IMR-90 (cell line): ENCODE results near the gene BRWD1. TPM values are rescaled to one million over a fixed set of nuclear protein-coding genes. Genes with fewer than 3 reads are reported as not detected.
A peak's percentile ranks its signal among the peaks of the same experiment; 100 is the strongest.

Experiments
- ATAC-seq: fragments of 200-7000 bp; cut with Tn5 transposase; 2 replicates; pipeline ENCODE4 v1.9.1; 2020; ENCODE audit warnings: low read depth, mild to moderate bottlenecking, moderate library complexity
- BruUV-seq: library from RNA; stranded (reverse); fragments of 400-500 nt; replicated peaks from 2 replicates; lab custom pipeline; 2021; lab: Mats Ljungman, UMichigan
- CTCF ChIA-PET: fragments of 300-600 bp; formaldehyde crosslinking; extraction: SDS; loops from one replicate; lab custom pipeline; 2021; ENCODE audit warnings: antibody characterized with exemption; lab: Yijun Ruan, JAX
- POLR2A ChIA-PET: fragments of 300-600 bp; sonication (Branson Sonifier 250); formaldehyde crosslinking; loops from one replicate; lab custom pipeline; 2022; ENCODE audit warnings: antibody characterized with exemption; ENCODE audit not compliant: unreplicated experiment; lab: Charles Lee
- DNase-seq: peaks from one replicate; pipeline ENCODE4 v3.0.0; 2013
- H2AFZ ChIP-seq: replicated peaks from 2 replicates; pipeline ENCODE3; 2013; ENCODE audit warnings: low read length, mild to moderate bottlenecking; ENCODE audit not compliant: poor library complexity
- H2AK5ac ChIP-seq: 2 replicates; pipeline ENCODE4 v1.6.1; 2013; ENCODE audit warnings: low read depth, low read length, inconsistent platforms
- H2AK9ac ChIP-seq: replicated peaks from 2 replicates; pipeline ENCODE3; 2013; ENCODE audit warnings: mild to moderate bottlenecking, low read depth, low read length, moderate library complexity; ENCODE audit not compliant: poor library complexity
- H2BK120ac ChIP-seq: 2 replicates; pipeline ENCODE4 v1.6.1; 2013; ENCODE audit warnings: low read depth, low read length, inconsistent platforms
- H2BK15ac ChIP-seq: 3 replicates; pipeline ENCODE4 v1.6.1; 2013; ENCODE audit warnings: low read depth, low read length, inconsistent platforms
- H2BK20ac ChIP-seq: 2 replicates; pipeline ENCODE4 v1.6.1; 2013; ENCODE audit warnings: low read depth, mild to moderate bottlenecking, inconsistent platforms, low read length, moderate library complexity
- H2BK5ac ChIP-seq: 2 replicates; pipeline ENCODE4 v1.6.1; 2013; ENCODE audit warnings: mild to moderate bottlenecking, low read depth, low read length, inconsistent platforms; ENCODE audit not compliant: poor library complexity, severe bottlenecking
- H3K14ac ChIP-seq: replicated peaks from 2 replicates; pipeline ENCODE4 v1.6.1; 2013; ENCODE audit warnings: low read depth, low read length, inconsistent platforms
- H3K18ac ChIP-seq: 2 replicates; pipeline ENCODE4 v1.6.1; 2013; ENCODE audit warnings: low read depth, low read length, control low read depth
- H3K23ac ChIP-seq: 2 replicates; pipeline ENCODE4 v1.6.1; 2013; ENCODE audit warnings: low read depth, low read length, inconsistent platforms
- H3K27ac ChIP-seq: 2 replicates; pipeline ENCODE4 v1.5.1; 2013; ENCODE audit warnings: mild to moderate bottlenecking, control low read depth, low read length; ENCODE audit not compliant: insufficient read depth
- H3K27me3 ChIP-seq: 2 replicates; pipeline ENCODE4 v1.6.1; 2013; ENCODE audit warnings: low read length; ENCODE audit not compliant: control insufficient read depth, insufficient read depth
- H3K36me3 ChIP-seq: 2 replicates; pipeline ENCODE4 v1.6.1; 2013; ENCODE audit warnings: low read length, mixed read lengths; ENCODE audit not compliant: control insufficient read depth, insufficient read depth
- H3K4ac ChIP-seq: 2 replicates; pipeline ENCODE4 v1.6.1; 2013; ENCODE audit warnings: low read depth, low read length, inconsistent platforms
- H3K4me1 ChIP-seq: 2 replicates; pipeline ENCODE4 v1.6.1; 2013; ENCODE audit warnings: low read length, mixed read lengths; ENCODE audit not compliant: control insufficient read depth, insufficient read depth
- H3K4me2 ChIP-seq: 2 replicates; pipeline ENCODE4 v1.6.1; 2013; ENCODE audit warnings: low read depth, mild to moderate bottlenecking, control low read depth, low read length, moderate library complexity
- H3K4me3 ChIP-seq: 2 replicates; pipeline ENCODE4 v1.5.1; 2013; ENCODE audit warnings: low read depth, mild to moderate bottlenecking, control low read depth, low read length, moderate library complexity; ENCODE audit not compliant: insufficient read depth
- H3K56ac ChIP-seq: 2 replicates; pipeline ENCODE4 v1.6.1; 2013; ENCODE audit warnings: low read length, inconsistent platforms; ENCODE audit not compliant: insufficient read depth; ENCODE audit errors: extremely low read depth
- H3K79me1 ChIP-seq, 2 experiments: 2 replicates each; pipeline ENCODE4 v1.6.1; 2013; ENCODE audit warnings: low read length in 2 of 2, inconsistent platforms in 1 of 2, low read depth in 1 of 2
- H3K9ac ChIP-seq: 2 replicates; pipeline ENCODE4 v1.6.1; 2013; ENCODE audit warnings: low read depth, low read length, control low read depth
- H3K9me1 ChIP-seq: 2 replicates; pipeline ENCODE4 v1.6.1; 2013; ENCODE audit warnings: low read length, inconsistent platforms; ENCODE audit not compliant: insufficient read depth
- H3K9me3 ChIP-seq: 2 replicates; pipeline ENCODE4 v1.6.1; 2013; ENCODE audit warnings: low read length; ENCODE audit not compliant: control insufficient read depth, insufficient read depth
- H4K20me1 ChIP-seq: 2 replicates; pipeline ENCODE4 v1.6.1; 2013; ENCODE audit warnings: low read length, inconsistent platforms; ENCODE audit not compliant: insufficient read depth
- H4K5ac ChIP-seq: 2 replicates; pipeline ENCODE4 v1.6.1; 2013; ENCODE audit warnings: mild to moderate bottlenecking, low read depth, low read length, control low read depth
- H4K8ac ChIP-seq, 2 experiments: 2 replicates each; pipeline ENCODE4 v1.6.1; 2013; ENCODE audit warnings: low read depth in 2 of 2, low read length in 2 of 2, control low read depth in 1 of 2, inconsistent platforms in 1 of 2
- H4K91ac ChIP-seq: 2 replicates; pipeline ENCODE4 v1.6.1; 2013; ENCODE audit warnings: low read depth, low read length, inconsistent platforms; ENCODE audit not compliant: insufficient read depth
- CHD1 ChIP-seq: IDR thresholded peaks from 2 replicates; pipeline ENCODE4 v1.6.1; 2012; ENCODE audit warnings: low read depth, low read length, improper control_type of control experiment
- FOS ChIP-seq: fragments of 150-350 bp; IDR thresholded peaks from 2 replicates; pipeline ENCODE4 v1.6.1; 2016; ENCODE audit warnings: low read depth, low read length
- MAFK ChIP-seq: IDR thresholded peaks from 2 replicates; pipeline ENCODE4 v1.6.1; 2012; ENCODE audit warnings: low read depth, low read length, improper control_type of control experiment
- MXI1 ChIP-seq: IDR thresholded peaks from 2 replicates; pipeline ENCODE4 v1.6.1; 2012; ENCODE audit warnings: low read depth, mild to moderate bottlenecking, low read length, moderate library complexity, borderline replicate concordance
- NFE2L2 ChIP-seq: fragments of 150-350 bp; IDR thresholded peaks from 2 replicates; pipeline ENCODE4 v1.6.1; 2016; ENCODE audit warnings: low read depth, mild to moderate bottlenecking, low read length
- RAD21 ChIP-seq: IDR thresholded peaks from 2 replicates; pipeline ENCODE4 v1.6.1; 2012; ENCODE audit warnings: low read length, improper control_type of control experiment
- RFX5 ChIP-seq: IDR thresholded peaks from 2 replicates; pipeline ENCODE4 v1.8.0; 2012; ENCODE audit warnings: low read depth, mild to moderate bottlenecking, low read length, moderate library complexity
- SMC3 ChIP-seq: fragments of 150-350 bp; IDR thresholded peaks from 2 replicates; pipeline ENCODE4 v1.6.1; 2016; ENCODE audit warnings: low read depth, mild to moderate bottlenecking, antibody characterized with exemption, low read length, moderate library complexity
- WGBS, 2 experiments: methylation state at CpG; one replicate each; pipeline versions ENCODE4 v1.1.5 to v1.1.7; 2013; ENCODE audit warnings: missing lambda C conversion rate in 2 of 2; ENCODE audit not compliant: insufficient read length in 1 of 2; ENCODE audit errors: extremely low coverage in 2 of 2; 5-methylcytosine and 5-hydroxymethylcytosine counted together
- dilution Hi-C: fragments of 300-500 bp; cut with HindIII; formaldehyde crosslinking; loops from one replicate; pipeline ENCODE4 v1.14.3; 2018; ENCODE audit warnings: low sequenced_read_pairs; ENCODE audit not compliant: unreplicated experiment
- in situ Hi-C: fragments of 300-500 bp; cut with MboI; formaldehyde crosslinking; loops from 3 replicates; pipeline ENCODE4 v1.14.3; 2019; ENCODE audit warnings: low sequenced_read_pairs, inconsistent platforms, mixed read lengths
- intact Hi-C: fragments of 100-400 bp; cut with micrococcal nuclease; formaldehyde crosslinking; loops from 2 replicates; pipeline ENCODE4 v1.10.0; 2022
- polyA plus RNA-seq, 3 experiments: library from polyadenylated mRNA; depleted of rRNA; stranded (reverse); fragments of >200 nt; gene quantifications; 2 replicates each; pipeline ENCODE4 v1.2.3, GENCODE V29; 2012; ENCODE audit warnings: low replicate concordance in 1 of 3
- total RNA-seq: library from RNA; depleted of rRNA; stranded (reverse); fragments of >200 nt; gene quantifications from 2 replicates; pipeline ENCODE4 v1.2.3, GENCODE V29; 2012
- TF ChIP-seq, protein P1 (sequence below): conservative IDR thresholded peaks from 2 replicates; pipeline ENCODE4 v1.5.1; 2012; ENCODE audit warnings: mild to moderate bottlenecking, low read depth, low read length, improper control_type of control experiment

Gene BRWD1
- total and polyA plus RNA-seq, 2 of the 4 experiments (the other 2 are of a cell fraction) = 6.7 to 28.7 TPM

- no peak for TF ChIP-seq NFE2L2
- TF ChIP-seq FOS = no peak
- no peak for TF ChIP-seq MXI1
These were observed 34.1 kb upstream of the BRWD1 start (continued) for GRCh38 chr21:39347537-39347936.

DNA sequence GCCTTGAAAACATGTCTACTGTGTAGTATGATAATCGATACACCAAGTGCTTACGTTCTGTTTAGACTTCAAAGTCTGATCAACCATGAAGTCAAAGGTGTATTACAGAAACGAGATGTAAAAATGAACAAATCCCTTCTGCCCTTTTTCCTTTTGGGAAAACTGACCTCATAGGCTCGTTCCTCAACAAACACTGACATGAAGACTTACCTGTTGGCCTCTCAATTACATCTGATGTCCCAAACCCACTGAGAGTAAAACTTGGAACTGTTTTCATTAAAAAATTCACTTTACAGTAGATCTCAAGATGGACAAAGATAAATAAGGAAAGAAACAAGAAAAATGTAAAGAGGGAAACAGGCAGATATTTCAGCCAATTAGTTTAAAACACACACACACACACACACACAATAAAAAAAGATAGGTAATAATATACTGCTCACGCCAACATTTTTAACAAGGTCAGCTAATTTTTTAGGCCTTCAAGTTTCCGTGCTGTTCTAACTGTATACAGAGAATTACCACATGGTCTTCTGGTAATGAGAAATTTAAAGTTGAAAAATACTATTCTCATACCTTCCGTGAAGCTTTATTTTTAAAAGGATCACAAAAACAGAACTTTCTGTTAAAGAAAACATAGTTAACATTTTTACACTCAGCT lies 33.4 kb upstream of the BRWD1 start:
- Histone ChIP-seq H4K20me1 (peaks cover 38% of the 10 kb centered on the region; the same call in 1 of the 2 replicates), H3K27ac (no peak overlapping the region)
- CTCF ChIA-PET = interaction anchor here (1.0 to 1.2 kb wide), 2 partner anchors 14 to 41 kb away, joined by 3 to 4 read pairs; no protein-coding TSS in a partner anchor

More for the DNA sequence above, 33.4 kb upstream of the BRWD1 start:
- H3K9ac ChIP-seq = peak overlapping the region; percentile 60; the same call in 1 of the 2 replicates
- H2AK5ac ChIP-seq = no peak overlapping the region
- peak overlapping the region; percentile 94 for H3K4me2 ChIP-seq
- peaks cover 5% of the 10 kb centered on the region for H3K4me1 ChIP-seq
- H2AK9ac ChIP-seq = no peak overlapping the region
- DNase-seq = no peak
- H2BK120ac ChIP-seq = no peak overlapping the region
- no peak overlapping the region for H3K18ac ChIP-seq
- H3K56ac ChIP-seq = peak overlapping the region; percentile 29; the same call in 1 of the 2 replicates
- no peak overlapping the region for H4K8ac ChIP-seq
- peaks cover 4% of the 10 kb centered on the region; the same call in 1 of the 2 replicates for H3K9me1 ChIP-seq
- H2BK20ac ChIP-seq = no peak overlapping the region
- H3K36me3 ChIP-seq = peaks cover 21% of the 10 kb centered on the region
- H3K27me3 ChIP-seq = no peaks in the 10 kb centered on the region
- in situ Hi-C loops (no loop called here), intact Hi-C loops (loop anchor here (1.0 kb wide), 1 partner anchor 32 kb away; no protein-coding TSS in a partner anchor), dilution Hi-C loops (no loop called here)
- ATAC-seq = no peak
- no peak overlapping the region for H2AFZ ChIP-seq
- peak overlapping the region; percentile 30 for H3K4me3 ChIP-seq
- H3K14ac ChIP-seq = peak overlapping the region; percentile 69; the same call in 1 of the 2 replicates
- H3K9me3 ChIP-seq = no peaks in the 10 kb centered on the region
- WGBS, 2 experiments = no CpG with 5 or more reads among the region's 7 CpGs
- TSS peak; percentile 24 for BruUV-seq
- no peak overlapping the region for H4K91ac ChIP-seq
- peak overlapping the region; percentile 86 for H3K23ac ChIP-seq
- H4K5ac ChIP-seq = no peak overlapping the region
- peaks cover 21 to 41% of the 10 kb centered on the region in 2 experiments for H3K79me1 ChIP-seq
- TF ChIP-seq MXI1 = no peak
- TF ChIP-seq SMC3 = no peak
- TF ChIP-seq, protein P1, sequence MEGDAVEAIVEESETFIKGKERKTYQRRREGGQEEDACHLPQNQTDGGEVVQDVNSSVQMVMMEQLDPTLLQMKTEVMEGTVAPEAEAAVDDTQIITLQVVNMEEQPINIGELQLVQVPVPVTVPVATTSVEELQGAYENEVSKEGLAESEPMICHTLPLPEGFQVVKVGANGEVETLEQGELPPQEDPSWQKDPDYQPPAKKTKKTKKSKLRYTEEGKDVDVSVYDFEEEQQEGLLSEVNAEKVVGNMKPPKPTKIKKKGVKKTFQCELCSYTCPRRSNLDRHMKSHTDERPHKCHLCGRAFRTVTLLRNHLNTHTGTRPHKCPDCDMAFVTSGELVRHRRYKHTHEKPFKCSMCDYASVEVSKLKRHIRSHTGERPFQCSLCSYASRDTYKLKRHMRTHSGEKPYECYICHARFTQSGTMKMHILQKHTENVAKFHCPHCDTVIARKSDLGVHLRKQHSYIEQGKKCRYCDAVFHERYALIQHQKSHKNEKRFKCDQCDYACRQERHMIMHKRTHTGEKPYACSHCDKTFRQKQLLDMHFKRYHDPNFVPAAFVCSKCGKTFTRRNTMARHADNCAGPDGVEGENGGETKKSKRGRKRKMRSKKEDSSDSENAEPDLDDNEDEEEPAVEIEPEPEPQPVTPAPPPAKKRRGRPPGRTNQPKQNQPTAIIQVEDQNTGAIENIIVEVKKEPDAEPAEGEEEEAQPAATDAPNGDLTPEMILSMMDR = no peak
- TF ChIP-seq RAD21 = no peak
- TF ChIP-seq RFX5 = no peak
- peak; percentile 74 for TF ChIP-seq MAFK
- TF ChIP-seq CHD1 = no peak
- no peak overlapping the region for H2BK15ac ChIP-seq
- H2BK5ac ChIP-seq = peak overlapping the region; percentile 37
- H3K4ac ChIP-seq = no peak overlapping the region
- POLR2A ChIA-PET = interaction anchor here (0.5 to 1.0 kb wide), 2 partner anchors 9 to 45 kb away, joined by 3 read pairs; no protein-coding TSS in a partner anchor
